ENCODE measurements around the gene SCG3.

GRCh38 chr15:51652084-51652668, 29.1 kb upstream of the SCG3 start:
- TF ChIP-seq POLR2AphosphoS5 (IDR thresholded peaks at IDR 0.05) (no peak), POLR2A (IDR thresholded peaks at IDR 0.05) (no peak)
